IMR-90 (cell line): ENCODE results near the gene STMN3. TPM values are rescaled to one million over a fixed set of nuclear protein-coding genes. Genes with fewer than 3 reads are reported as not detected.

Experiments used
- ATAC-seq: fragments of 200-7000 bp; cut with Tn5 transposase; 2 replicates; pipeline ENCODE4 v1.9.1; 2020; ENCODE audit warnings: low read depth, mild to moderate bottlenecking, moderate library complexity
- BruUV-seq: library from RNA; stranded (reverse); fragments of 400-500 nt; replicated peaks from 2 replicates; lab custom pipeline; 2021; lab: Mats Ljungman, UMichigan
- CTCF ChIA-PET: fragments of 300-600 bp; formaldehyde crosslinking; extraction: SDS; loops from one replicate; lab custom pipeline; 2021; ENCODE audit warnings: antibody characterized with exemption; lab: Yijun Ruan, JAX
- POLR2A ChIA-PET: fragments of 300-600 bp; sonication (Branson Sonifier 250); formaldehyde crosslinking; loops from one replicate; lab custom pipeline; 2022; ENCODE audit warnings: antibody characterized with exemption; ENCODE audit not compliant: unreplicated experiment; lab: Charles Lee
- DNase-seq: peaks from one replicate; pipeline ENCODE4 v3.0.0; 2013
- H2AFZ ChIP-seq: replicated peaks from 2 replicates; pipeline ENCODE3; 2013; ENCODE audit warnings: low read length, mild to moderate bottlenecking; ENCODE audit not compliant: poor library complexity
- H2AK5ac ChIP-seq: 2 replicates; pipeline ENCODE4 v1.6.1; 2013; ENCODE audit warnings: low read depth, low read length, inconsistent platforms
- H2AK9ac ChIP-seq: replicated peaks from 2 replicates; pipeline ENCODE3; 2013; ENCODE audit warnings: mild to moderate bottlenecking, low read depth, low read length, moderate library complexity; ENCODE audit not compliant: poor library complexity
- H2BK120ac ChIP-seq: 2 replicates; pipeline ENCODE4 v1.6.1; 2013; ENCODE audit warnings: low read depth, low read length, inconsistent platforms
- H2BK15ac ChIP-seq: 3 replicates; pipeline ENCODE4 v1.6.1; 2013; ENCODE audit warnings: low read depth, low read length, inconsistent platforms
- H2BK20ac ChIP-seq: 2 replicates; pipeline ENCODE4 v1.6.1; 2013; ENCODE audit warnings: low read depth, mild to moderate bottlenecking, inconsistent platforms, low read length, moderate library complexity
- H2BK5ac ChIP-seq: 2 replicates; pipeline ENCODE4 v1.6.1; 2013; ENCODE audit warnings: mild to moderate bottlenecking, low read depth, low read length, inconsistent platforms; ENCODE audit not compliant: poor library complexity, severe bottlenecking
- H3K14ac ChIP-seq: replicated peaks from 2 replicates; pipeline ENCODE4 v1.6.1; 2013; ENCODE audit warnings: low read depth, low read length, inconsistent platforms
- H3K18ac ChIP-seq: 2 replicates; pipeline ENCODE4 v1.6.1; 2013; ENCODE audit warnings: low read depth, low read length, control low read depth
- H3K23ac ChIP-seq: 2 replicates; pipeline ENCODE4 v1.6.1; 2013; ENCODE audit warnings: low read depth, low read length, inconsistent platforms
- H3K27ac ChIP-seq: 2 replicates; pipeline ENCODE4 v1.5.1; 2013; ENCODE audit warnings: mild to moderate bottlenecking, control low read depth, low read length; ENCODE audit not compliant: insufficient read depth
- H3K27me3 ChIP-seq: 2 replicates; pipeline ENCODE4 v1.6.1; 2013; ENCODE audit warnings: low read length; ENCODE audit not compliant: control insufficient read depth, insufficient read depth
- H3K36me3 ChIP-seq: 2 replicates; pipeline ENCODE4 v1.6.1; 2013; ENCODE audit warnings: low read length, mixed read lengths; ENCODE audit not compliant: control insufficient read depth, insufficient read depth
- H3K4ac ChIP-seq: 2 replicates; pipeline ENCODE4 v1.6.1; 2013; ENCODE audit warnings: low read depth, low read length, inconsistent platforms
- H3K4me1 ChIP-seq: 2 replicates; pipeline ENCODE4 v1.6.1; 2013; ENCODE audit warnings: low read length, mixed read lengths; ENCODE audit not compliant: control insufficient read depth, insufficient read depth
- H3K4me2 ChIP-seq: 2 replicates; pipeline ENCODE4 v1.6.1; 2013; ENCODE audit warnings: low read depth, mild to moderate bottlenecking, control low read depth, low read length, moderate library complexity
- H3K4me3 ChIP-seq: 2 replicates; pipeline ENCODE4 v1.5.1; 2013; ENCODE audit warnings: low read depth, mild to moderate bottlenecking, control low read depth, low read length, moderate library complexity; ENCODE audit not compliant: insufficient read depth
- H3K56ac ChIP-seq: 2 replicates; pipeline ENCODE4 v1.6.1; 2013; ENCODE audit warnings: low read length, inconsistent platforms; ENCODE audit not compliant: insufficient read depth; ENCODE audit errors: extremely low read depth
- H3K79me1 ChIP-seq, 2 experiments: 2 replicates each; pipeline ENCODE4 v1.6.1; 2013; ENCODE audit warnings: low read length in 2 of 2, inconsistent platforms in 1 of 2, low read depth in 1 of 2
- H3K9ac ChIP-seq: 2 replicates; pipeline ENCODE4 v1.6.1; 2013; ENCODE audit warnings: low read depth, low read length, control low read depth
- H3K9me1 ChIP-seq: 2 replicates; pipeline ENCODE4 v1.6.1; 2013; ENCODE audit warnings: low read length, inconsistent platforms; ENCODE audit not compliant: insufficient read depth
- H3K9me3 ChIP-seq: 2 replicates; pipeline ENCODE4 v1.6.1; 2013; ENCODE audit warnings: low read length; ENCODE audit not compliant: control insufficient read depth, insufficient read depth
- H4K20me1 ChIP-seq: 2 replicates; pipeline ENCODE4 v1.6.1; 2013; ENCODE audit warnings: low read length, inconsistent platforms; ENCODE audit not compliant: insufficient read depth
- H4K5ac ChIP-seq: 2 replicates; pipeline ENCODE4 v1.6.1; 2013; ENCODE audit warnings: mild to moderate bottlenecking, low read depth, low read length, control low read depth
- H4K8ac ChIP-seq, 2 experiments: 2 replicates each; pipeline ENCODE4 v1.6.1; 2013; ENCODE audit warnings: low read depth in 2 of 2, low read length in 2 of 2, control low read depth in 1 of 2, inconsistent platforms in 1 of 2
- H4K91ac ChIP-seq: 2 replicates; pipeline ENCODE4 v1.6.1; 2013; ENCODE audit warnings: low read depth, low read length, inconsistent platforms; ENCODE audit not compliant: insufficient read depth
- BHLHE40 ChIP-seq: fragments of 150-350 bp; IDR thresholded peaks from 2 replicates; pipeline ENCODE4 v1.6.1; 2016; ENCODE audit warnings: mild to moderate bottlenecking, low read depth, low read length
- CEBPB ChIP-seq: IDR thresholded peaks from 2 replicates; pipeline ENCODE4 v1.6.1; 2012; ENCODE audit warnings: low read depth, low read length, improper control_type of control experiment
- CHD1 ChIP-seq: IDR thresholded peaks from 2 replicates; pipeline ENCODE4 v1.6.1; 2012; ENCODE audit warnings: low read depth, low read length, improper control_type of control experiment
- ELK1 ChIP-seq: fragments of 150-350 bp; IDR thresholded peaks from 2 replicates; pipeline ENCODE4 v1.6.1; 2016; ENCODE audit warnings: low read depth, mild to moderate bottlenecking, low read length, moderate library complexity, borderline replicate concordance
- FOS ChIP-seq: fragments of 150-350 bp; IDR thresholded peaks from 2 replicates; pipeline ENCODE4 v1.6.1; 2016; ENCODE audit warnings: low read depth, low read length
- MAFK ChIP-seq: IDR thresholded peaks from 2 replicates; pipeline ENCODE4 v1.6.1; 2012; ENCODE audit warnings: low read depth, low read length, improper control_type of control experiment
- MAZ ChIP-seq: IDR thresholded peaks from 2 replicates; pipeline ENCODE4 v1.6.1; 2012; ENCODE audit warnings: low read depth, mild to moderate bottlenecking, low read length, improper control_type of control experiment, moderate library complexity, borderline replicate concordance
- MXI1 ChIP-seq: IDR thresholded peaks from 2 replicates; pipeline ENCODE4 v1.6.1; 2012; ENCODE audit warnings: low read depth, mild to moderate bottlenecking, low read length, moderate library complexity, borderline replicate concordance
- NFE2L2 ChIP-seq: fragments of 150-350 bp; IDR thresholded peaks from 2 replicates; pipeline ENCODE4 v1.6.1; 2016; ENCODE audit warnings: low read depth, mild to moderate bottlenecking, low read length
- POLR2A ChIP-seq: IDR thresholded peaks from 2 replicates; pipeline ENCODE4 v1.6.1; 2012; ENCODE audit warnings: mild to moderate bottlenecking, low read depth, low read length
- RAD21 ChIP-seq: IDR thresholded peaks from 2 replicates; pipeline ENCODE4 v1.6.1; 2012; ENCODE audit warnings: low read length, improper control_type of control experiment
- RCOR1 ChIP-seq: IDR thresholded peaks from 2 replicates; pipeline ENCODE4 v1.6.1; 2012; ENCODE audit warnings: mild to moderate bottlenecking, low read length, improper control_type of control experiment; ENCODE audit not compliant: insufficient replicate concordance
- RFX5 ChIP-seq: IDR thresholded peaks from 2 replicates; pipeline ENCODE4 v1.8.0; 2012; ENCODE audit warnings: low read depth, mild to moderate bottlenecking, low read length, moderate library complexity
- SMC3 ChIP-seq: fragments of 150-350 bp; IDR thresholded peaks from 2 replicates; pipeline ENCODE4 v1.6.1; 2016; ENCODE audit warnings: low read depth, mild to moderate bottlenecking, antibody characterized with exemption, low read length, moderate library complexity
- WGBS, 2 experiments: methylation state at CpG; one replicate each; pipeline versions ENCODE4 v1.1.5 to v1.1.7; 2013; ENCODE audit warnings: missing lambda C conversion rate in 2 of 2; ENCODE audit not compliant: insufficient read length in 1 of 2; ENCODE audit errors: extremely low coverage in 2 of 2; 5-methylcytosine and 5-hydroxymethylcytosine counted together
- dilution Hi-C: fragments of 300-500 bp; cut with HindIII; formaldehyde crosslinking; loops from one replicate; pipeline ENCODE4 v1.14.3; 2018; ENCODE audit warnings: low sequenced_read_pairs; ENCODE audit not compliant: unreplicated experiment
- in situ Hi-C: fragments of 300-500 bp; cut with MboI; formaldehyde crosslinking; loops from 3 replicates; pipeline ENCODE4 v1.14.3; 2019; ENCODE audit warnings: low sequenced_read_pairs, inconsistent platforms, mixed read lengths
- intact Hi-C: fragments of 100-400 bp; cut with micrococcal nuclease; formaldehyde crosslinking; loops from 2 replicates; pipeline ENCODE4 v1.10.0; 2022
- polyA plus RNA-seq, 3 experiments: library from polyadenylated mRNA; depleted of rRNA; stranded (reverse); fragments of >200 nt; gene quantifications; 2 replicates each; pipeline ENCODE4 v1.2.3, GENCODE V29; 2012; ENCODE audit warnings: low replicate concordance in 1 of 3
- total RNA-seq: library from RNA; depleted of rRNA; stranded (reverse); fragments of >200 nt; gene quantifications from 2 replicates; pipeline ENCODE4 v1.2.3, GENCODE V29; 2012
- TF ChIP-seq, protein P1 (sequence below): fragments of 150-350 bp; IDR thresholded peaks from 2 replicates; pipeline ENCODE4 v1.6.1; 2017; ENCODE audit warnings: mild to moderate bottlenecking, antibody characterized with exemption, low read length, low read depth
- TF ChIP-seq, protein P2 (sequence below): conservative IDR thresholded peaks from 2 replicates; pipeline ENCODE4 v1.5.1; 2012; ENCODE audit warnings: mild to moderate bottlenecking, low read depth, low read length, improper control_type of control experiment

The STMN3 gene
- total and polyA plus RNA-seq, 2 of the 4 experiments (the other 2 are of a cell fraction) = 20.3 to 62.3 TPM

GRCh38 chr20:63679799-63680305 lies 26.6 kb upstream of the STMN3 start:
- intact Hi-C loops = no loop called here
- no peak overlapping the region for H4K5ac ChIP-seq
- H3K9ac ChIP-seq = no peak overlapping the region
- TF ChIP-seq RAD21 (no peak), RCOR1 (no peak), POLR2A (no peak), CHD1 (no peak), SMC3 (no peak), MXI1 (no peak), FOS (no peak), NFE2L2 (no peak), BHLHE40 (no peak), MAFK (no peak), RFX5 (no peak), MAZ (no peak), ELK1 (no peak), CEBPB (no peak)
- TF ChIP-seq, protein P1, sequence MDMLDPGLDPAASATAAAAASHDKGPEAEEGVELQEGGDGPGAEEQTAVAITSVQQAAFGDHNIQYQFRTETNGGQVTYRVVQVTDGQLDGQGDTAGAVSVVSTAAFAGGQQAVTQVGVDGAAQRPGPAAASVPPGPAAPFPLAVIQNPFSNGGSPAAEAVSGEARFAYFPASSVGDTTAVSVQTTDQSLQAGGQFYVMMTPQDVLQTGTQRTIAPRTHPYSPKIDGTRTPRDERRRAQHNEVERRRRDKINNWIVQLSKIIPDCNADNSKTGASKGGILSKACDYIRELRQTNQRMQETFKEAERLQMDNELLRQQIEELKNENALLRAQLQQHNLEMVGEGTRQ = no peak
- TF ChIP-seq, protein P2, sequence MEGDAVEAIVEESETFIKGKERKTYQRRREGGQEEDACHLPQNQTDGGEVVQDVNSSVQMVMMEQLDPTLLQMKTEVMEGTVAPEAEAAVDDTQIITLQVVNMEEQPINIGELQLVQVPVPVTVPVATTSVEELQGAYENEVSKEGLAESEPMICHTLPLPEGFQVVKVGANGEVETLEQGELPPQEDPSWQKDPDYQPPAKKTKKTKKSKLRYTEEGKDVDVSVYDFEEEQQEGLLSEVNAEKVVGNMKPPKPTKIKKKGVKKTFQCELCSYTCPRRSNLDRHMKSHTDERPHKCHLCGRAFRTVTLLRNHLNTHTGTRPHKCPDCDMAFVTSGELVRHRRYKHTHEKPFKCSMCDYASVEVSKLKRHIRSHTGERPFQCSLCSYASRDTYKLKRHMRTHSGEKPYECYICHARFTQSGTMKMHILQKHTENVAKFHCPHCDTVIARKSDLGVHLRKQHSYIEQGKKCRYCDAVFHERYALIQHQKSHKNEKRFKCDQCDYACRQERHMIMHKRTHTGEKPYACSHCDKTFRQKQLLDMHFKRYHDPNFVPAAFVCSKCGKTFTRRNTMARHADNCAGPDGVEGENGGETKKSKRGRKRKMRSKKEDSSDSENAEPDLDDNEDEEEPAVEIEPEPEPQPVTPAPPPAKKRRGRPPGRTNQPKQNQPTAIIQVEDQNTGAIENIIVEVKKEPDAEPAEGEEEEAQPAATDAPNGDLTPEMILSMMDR = no peak
- peaks cover 13% of the 10 kb centered on the region for H3K9me1 ChIP-seq
- H2AK5ac ChIP-seq = no peak overlapping the region
- ATAC-seq (no peak), DNase-seq (no peak)
- POLR2A ChIA-PET = no interaction called here
- H4K20me1 ChIP-seq = no peaks in the 10 kb centered on the region
- no peak overlapping the region for H2BK15ac ChIP-seq
- no peak overlapping the region for H3K4ac ChIP-seq
- H3K18ac ChIP-seq = no peak overlapping the region
- H3K79me1 ChIP-seq = peaks cover 10 to 29% of the 10 kb centered on the region in 2 experiments
- no peak overlapping the region for H3K56ac ChIP-seq
- no peak overlapping the region for H2BK5ac ChIP-seq
- H3K4me1 ChIP-seq = peaks cover 16% of the 10 kb centered on the region
- H3K9me3 ChIP-seq = no peaks in the 10 kb centered on the region
- peaks cover 35% of the 10 kb centered on the region for H3K36me3 ChIP-seq
- no peak overlapping the region for H3K27ac ChIP-seq
- 92% methylated on average over 9 of the region's 19 CpGs; no CpG with 5 or more reads in 1 of the 2 experiments for WGBS, 2 experiments
- H3K4me3 ChIP-seq = no peak overlapping the region
- H4K91ac ChIP-seq = no peak overlapping the region
- no TSS peak for BruUV-seq
- H2BK120ac ChIP-seq = no peak overlapping the region
- H3K14ac ChIP-seq = no peak overlapping the region
- H3K4me2 ChIP-seq = no peak overlapping the region
- H2AK9ac ChIP-seq = peak overlapping the region; percentile 13
- in situ Hi-C loops = no loop called here
- H3K27me3 ChIP-seq = no peaks in the 10 kb centered on the region
- no peak overlapping the region for H4K8ac ChIP-seq
- CTCF ChIA-PET = no interaction called here
- H3K23ac ChIP-seq = no peak overlapping the region
- H2BK20ac ChIP-seq = no peak overlapping the region
- dilution Hi-C loops = no loop called here
- no peak overlapping the region for H2AFZ ChIP-seq
